ENCODE measurements around the gene TGIF1. TPM values are rescaled to one million over a fixed set of nuclear protein-coding genes. Genes with fewer than 3 reads are reported as not detected.
"Not testable (repeated sequence)": the region's sequence is repeated elsewhere in the genome, so short reads cannot be mapped to it uniquely, and the experiment has no call there.

TGIF1 gene
- total RNA-seq, 1 experiment from 2014 or later: 103 TPM

GRCh38 chr18:3455907-3456685, 6.1 kb downstream of the TGIF1 start:
- DNase-seq (ENCODE audit: low spot score): peak; percentile 71

- DNase-seq (ENCODE audit: low spot score): no peak
Measured at GRCh38 chr18:3456686-3457069, 6.7 kb downstream of the TGIF1 start.

- DNase-seq (ENCODE audit: low spot score): no peak
Measured at GRCh38 chr18:3457261-3457724, 7.3 kb downstream of the TGIF1 start.

- DNase-seq (ENCODE audit: low spot score): no peak
Measured at GRCh38 chr18:3458378-3458777, 8.4 kb downstream of the TGIF1 start.

- DNase-seq (ENCODE audit: low spot score): peak; percentile 51
Measured at GRCh38 chr18:3458952-3459853, 9.2 kb downstream of the TGIF1 start.

- no peak for DNase-seq (ENCODE audit: low spot score)
Measured at GRCh38 chr18:3460823-3461398, 10.9 kb downstream of the TGIF1 start.

- no peak for DNase-seq (ENCODE audit: low spot score)
Measured at GRCh38 chr18:3461704-3462103, 11.7 kb downstream of the TGIF1 start.

GRCh38 chr18:3463051-3463450, 13.1 kb downstream of the TGIF1 start:
- no peak for DNase-seq (ENCODE audit: low spot score)

- peak; percentile 67 for DNase-seq (ENCODE audit: low spot score)
Measured at GRCh38 chr18:3466045-3466444, 16.1 kb downstream of the TGIF1 start.

- no peak for DNase-seq (ENCODE audit: low spot score)
Measured at GRCh38 chr18:3466872-3467271, 16.9 kb downstream of the TGIF1 start.

GRCh38 chr18:3468066-3468705, 18.2 kb downstream of the TGIF1 start:
- DNase-seq (ENCODE audit: low spot score): no peak

GRCh38 chr18:3468833-3469232, 18.9 kb downstream of the TGIF1 start:
- DNase-seq (ENCODE audit: low spot score): no peak

- DNase-seq (ENCODE audit: low spot score): no peak
Measured at GRCh38 chr18:3471141-3471648, 21.2 kb downstream of the TGIF1 start.

- DNase-seq (ENCODE audit: low spot score): not testable (repeated sequence)
Measured at GRCh38 chr18:3472121-3472520, 22.1 kb downstream of the TGIF1 start.

- DNase-seq (ENCODE audit: low spot score): no peak
Measured at GRCh38 chr18:3472681-3473544, 22.9 kb downstream of the TGIF1 start.

- DNase-seq (ENCODE audit: low spot score): no peak
Measured at GRCh38 chr18:3478262-3478978, 28.4 kb downstream of the TGIF1 start.

GRCh38 chr18:3479978-3480509, 30.1 kb downstream of the TGIF1 start:
- no peak for DNase-seq (ENCODE audit: low spot score)

GRCh38 chr18:3480827-3481573, 31.0 kb downstream of the TGIF1 start:
- DNase-seq (ENCODE audit: low spot score): no peak

- no peak for DNase-seq (ENCODE audit: low spot score)
Measured at GRCh38 chr18:3481696-3482210, 31.8 kb downstream of the TGIF1 start.
